Daoy (cell line): Measurements from ENCODE around the gene SLC25A18. TPM values are rescaled to one million over a fixed set of nuclear protein-coding genes. Genes with fewer than 3 reads are reported as not detected.

Source experiments
- DNase-seq: peaks from one replicate; pipeline ENCODE4 v3.0.0-alpha.2; 2015; ENCODE audit warnings: low read depth
- total RNA-seq: library from RNA; depleted of rRNA; stranded (reverse); fragments of >200 nt; shearing (Covaris generic); gene quantifications from 2 replicates; pipeline ENCODE4 v1.2.3, GENCODE V29; 2014

SLC25A18 gene
- total RNA-seq, 1 experiment from 2014 or later, result 1.5 TPM

GRCh38 chr22:17570851-17571631 is 7.7 kb downstream of the SLC25A18 start:
- peak; percentile 78 for DNase-seq

- DNase-seq, result peak; percentile 68
Observed at GRCh38 chr22:17575151-17575550, 11.9 kb downstream of the SLC25A18 start.

- DNase-seq, result peak; percentile 16
Observed at GRCh38 chr22:17575681-17576080, 12.4 kb downstream of the SLC25A18 start.

- DNase-seq, result peak; percentile 98
Observed at GRCh38 chr22:17576470-17576869, 13.2 kb downstream of the SLC25A18 start.

- DNase-seq, result peak; percentile 78
Observed at GRCh38 chr22:17578136-17578754, 14.9 kb downstream of the SLC25A18 start.

- no peak for DNase-seq
Observed at GRCh38 chr22:17579535-17579981, 16.3 kb downstream of the SLC25A18 start.

- DNase-seq, result peak; percentile 76
Observed at GRCh38 chr22:17580441-17581031, 17.2 kb downstream of the SLC25A18 start.

- no peak for DNase-seq
Observed at GRCh38 chr22:17581056-17581455, 17.8 kb downstream of the SLC25A18 start.

GRCh38 chr22:17581631-17582030 is 18.3 kb downstream of the SLC25A18 start:
- DNase-seq, result no peak

- DNase-seq, result no peak
Observed at GRCh38 chr22:17583151-17583550, 19.9 kb downstream of the SLC25A18 start.

- no peak for DNase-seq
Observed at GRCh38 chr22:17586831-17587440, 23.6 kb downstream of the SLC25A18 start.

- DNase-seq, result no peak
Observed at GRCh38 chr22:17587629-17588028, 24.3 kb downstream of the SLC25A18 start.

- no peak for DNase-seq
Observed at GRCh38 chr22:17588606-17589005, 25.3 kb downstream of the SLC25A18 start.

- no peak for DNase-seq
Observed at GRCh38 chr22:17589810-17590375, 26.6 kb downstream of the SLC25A18 start.

GRCh38 chr22:17590586-17590985 is 27.3 kb downstream of the SLC25A18 start:
- no peak for DNase-seq

- DNase-seq, result no peak
Observed at GRCh38 chr22:17592201-17592600, 28.9 kb downstream of the SLC25A18 start.

GRCh38 chr22:17596226-17596625 is 32.9 kb downstream of the SLC25A18 start:
- DNase-seq, result no peak

GRCh38 chr22:17597217-17597616 is 33.9 kb downstream of the SLC25A18 start:
- DNase-seq, result no peak

GRCh38 chr22:17598318-17598717 is 35.0 kb downstream of the SLC25A18 start:
- no peak for DNase-seq

- no peak for DNase-seq
Observed at GRCh38 chr22:17601031-17601430, 37.7 kb downstream of the SLC25A18 start.

GRCh38 chr22:17603668-17604067 is 40.4 kb downstream of the SLC25A18 start:
- no peak for DNase-seq

GRCh38 chr22:17606496-17606895 is 43.2 kb downstream of the SLC25A18 start:
- no peak for DNase-seq
